ENCODE measurements around the gene HYDIN. TPM values are rescaled to one million over a fixed set of nuclear protein-coding genes. Genes with fewer than 3 reads are reported as not detected.

Gene HYDIN
- total RNA-seq, 1 donor from 2014 or later: 7.5 TPM

GRCh38 chr16:71225145-71225544 is 5.4 kb downstream of the HYDIN start:
- Mint-ChIP-seq H3K27me3 (ENCODE audit: low read depth) (no peaks in the 10 kb centered on the region), H3K36me3 (ENCODE audit: low read depth) (peaks cover 31% of the 10 kb centered on the region), H3K4me1 (no peaks in the 10 kb centered on the region), H3K9me3 (peaks cover 34% of the 10 kb centered on the region), H3K27ac (ENCODE audit: unreplicated experiment) (no peak overlapping the region), H3K4me3 (no peak overlapping the region)
- TF ChIP-seq CTCF (conservative IDR thresholded peaks at IDR 0.05): no peak
- no peak for DNase-seq (ENCODE audit: low read depth, low spot score)

- peaks cover 16% of the 10 kb centered on the region for H3K27me3 Mint-ChIP-seq (ENCODE audit: low read depth)
- H3K9me3 Mint-ChIP-seq: peaks cover 10% of the 10 kb centered on the region
- H3K36me3 Mint-ChIP-seq (ENCODE audit: low read depth): peaks cover 7% of the 10 kb centered on the region
- DNase-seq (ENCODE audit: low read depth, low spot score): no peak
- H3K4me3 Mint-ChIP-seq: no peak overlapping the region
- TF ChIP-seq CTCF (conservative IDR thresholded peaks at IDR 0.05): no peak
- peaks cover 3% of the 10 kb centered on the region for H3K4me1 Mint-ChIP-seq
- no peak overlapping the region for H3K27ac Mint-ChIP-seq (ENCODE audit: unreplicated experiment)
Measured at GRCh38 chr16:71218306-71218963, 12.1 kb downstream of the HYDIN start.

GRCh38 chr16:71217506-71217905 is 13.0 kb downstream of the HYDIN start:
- H3K27me3 Mint-ChIP-seq (ENCODE audit: low read depth): peaks cover 18% of the 10 kb centered on the region
- TF ChIP-seq CTCF (conservative IDR thresholded peaks at IDR 0.05): no peak
- no peak overlapping the region for H3K4me3 Mint-ChIP-seq
- H3K4me1 Mint-ChIP-seq: peaks cover 3% of the 10 kb centered on the region
- no peak overlapping the region for H3K27ac Mint-ChIP-seq (ENCODE audit: unreplicated experiment)
- H3K36me3 Mint-ChIP-seq (ENCODE audit: low read depth): peaks cover 3% of the 10 kb centered on the region
- no peak for DNase-seq (ENCODE audit: low read depth, low spot score)
- H3K9me3 Mint-ChIP-seq: peaks cover 7% of the 10 kb centered on the region

- TF ChIP-seq CTCF (conservative IDR thresholded peaks at IDR 0.05): no peak
- H3K36me3 Mint-ChIP-seq (ENCODE audit: low read depth): no peaks in the 10 kb centered on the region
- no peak overlapping the region for H3K27ac Mint-ChIP-seq (ENCODE audit: unreplicated experiment)
- H3K27me3 Mint-ChIP-seq (ENCODE audit: low read depth): peaks cover 19% of the 10 kb centered on the region
- no peaks in the 10 kb centered on the region for H3K9me3 Mint-ChIP-seq
- no peak for DNase-seq (ENCODE audit: low read depth, low spot score)
- no peak overlapping the region for H3K4me3 Mint-ChIP-seq
- H3K4me1 Mint-ChIP-seq: peaks cover 3% of the 10 kb centered on the region
Measured at GRCh38 chr16:71216714-71217113, 13.8 kb downstream of the HYDIN start.

- H3K4me1 Mint-ChIP-seq: peaks cover 3% of the 10 kb centered on the region
- TF ChIP-seq CTCF (conservative IDR thresholded peaks at IDR 0.05): peak; percentile 22
- no peak for DNase-seq (ENCODE audit: low read depth, low spot score)
- H3K36me3 Mint-ChIP-seq (ENCODE audit: low read depth): peaks cover 3% of the 10 kb centered on the region
- peaks cover 18% of the 10 kb centered on the region for H3K27me3 Mint-ChIP-seq (ENCODE audit: low read depth)
- H3K9me3 Mint-ChIP-seq: peaks cover 4% of the 10 kb centered on the region
- no peak overlapping the region for H3K4me3 Mint-ChIP-seq
- H3K27ac Mint-ChIP-seq (ENCODE audit: unreplicated experiment): no peak overlapping the region
Measured at GRCh38 chr16:71214746-71215381, 15.7 kb downstream of the HYDIN start.

Measured in neural crest cell (in vitro differentiated cells).